Measurements from ENCODE around the gene SDK2. TPM values are rescaled to one million over a fixed set of nuclear protein-coding genes. Genes with fewer than 3 reads are reported as not detected.

Gene SDK2
- total and polyA plus RNA-seq, 2 of the 8 experiments (the other 6 are each of a cell fraction or from before 2014, with no cell fraction given), result 3.9 to 4.1 TPM

- no peak for TF ChIP-seq BCL11A (IDR thresholded peaks at IDR 0.05; ENCODE audit: low read depth in 2 of 2, low read length in 2 of 2)
- TF ChIP-seq, protein P1, sequence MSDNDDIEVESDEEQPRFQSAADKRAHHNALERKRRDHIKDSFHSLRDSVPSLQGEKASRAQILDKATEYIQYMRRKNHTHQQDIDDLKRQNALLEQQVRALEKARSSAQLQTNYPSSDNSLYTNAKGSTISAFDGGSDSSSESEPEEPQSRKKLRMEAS (IDR thresholded peaks at IDR 0.05), result no peak
- no peak for TF ChIP-seq CBX5 (IDR thresholded peaks at IDR 0.05; ENCODE audit: low read depth, low read length)
- no peak for TF ChIP-seq TEAD4 (IDR thresholded peaks at IDR 0.05; ENCODE audit: low read depth, low read length)
- TF ChIP-seq GABPA (IDR thresholded peaks at IDR 0.05; ENCODE audit: borderline replicate concordance, insufficient read depth, low read length), result no peak
Observed at GRCh38 chr17:73379826-73380225, 264.4 kb downstream of the SDK2 start (continued).
